Activated CD8-positive, alpha-beta memory T cell treated with anti-CD3 and anti-CD28 coated beads for 1 hour (primary cell): Measurements from ENCODE around the gene RAPGEF6.
"Not testable (repeated sequence)": the region's sequence is repeated elsewhere in the genome, so short reads cannot be mapped to it uniquely, and the experiment has no call there.

Experiments
- DNase-seq, 2 donors: peaks; one replicate each; pipeline ENCODE4 v3.0.0-alpha.2; 2020; ENCODE audit warnings: low read depth in 1 of 2; ENCODE audit errors: extremely low read depth in 1 of 2

RAPGEF6 gene

GRCh38 chr5:131644822-131645221, 9.8 kb upstream of the RAPGEF6 start:
- DNase-seq, result no peak

- DNase-seq, result no peak
Measured at GRCh38 chr5:131644370-131644769, 9.3 kb upstream of the RAPGEF6 start.

GRCh38 chr5:131641494-131641893, 6.5 kb upstream of the RAPGEF6 start:
- no peak for DNase-seq

GRCh38 chr5:131640043-131640856, 5.2 kb upstream of the RAPGEF6 start:
- peak; percentile 11 to 18 for DNase-seq

GRCh38 chr5:131639148-131639547, 4.1 kb upstream of the RAPGEF6 start:
- no peak for DNase-seq

GRCh38 chr5:131637694-131638093, 2.7 kb upstream of the RAPGEF6 start:
- DNase-seq, result no peak

- peak in 1 of 2 donors; percentile 4 for DNase-seq
Measured at GRCh38 chr5:131635684-131636572, 899 bp upstream of the RAPGEF6 start.

GRCh38 chr5:131634666-131634995, 398 bp downstream of the RAPGEF6 start:
- peak; percentile 24 to 44 for DNase-seq

GRCh38 chr5:131634238-131634637, 791 bp downstream of the RAPGEF6 start:
- no peak for DNase-seq

- DNase-seq, result no peak
Measured at GRCh38 chr5:131633830-131634229, 1.2 kb downstream of the RAPGEF6 start.

GRCh38 chr5:131630963-131631350, 4.1 kb downstream of the RAPGEF6 start:
- no peak for DNase-seq

GRCh38 chr5:131630208-131630962, 4.6 kb downstream of the RAPGEF6 start:
- no peak for DNase-seq

- DNase-seq, result no peak
Measured at GRCh38 chr5:131628990-131629389, 6.0 kb downstream of the RAPGEF6 start.

GRCh38 chr5:131627207-131627865, 7.7 kb downstream of the RAPGEF6 start:
- no peak for DNase-seq

GRCh38 chr5:131622633-131623032, 12.4 kb downstream of the RAPGEF6 start:
- DNase-seq, result no peak

GRCh38 chr5:131621164-131621563, 13.9 kb downstream of the RAPGEF6 start:
- not testable (repeated sequence) for DNase-seq

- DNase-seq, result no peak
Measured at GRCh38 chr5:131619102-131619501, 15.9 kb downstream of the RAPGEF6 start.

- DNase-seq, result no peak
Measured at GRCh38 chr5:131617140-131617822, 17.7 kb downstream of the RAPGEF6 start.

GRCh38 chr5:131615957-131616356, 19.1 kb downstream of the RAPGEF6 start:
- no peak for DNase-seq

GRCh38 chr5:131613423-131613822, 21.6 kb downstream of the RAPGEF6 start:
- no peak for DNase-seq
